PC-9 (cell line): ENCODE data around the gene JMJD1C.

ENCODE experiments used
- EZH2 ChIP-seq: fragments of 200-600 bp; sonication (generic); IDR thresholded peaks from 2 replicates; pipeline ENCODE4 v1.8.0; 2017; ENCODE audit warnings: antibody characterized with exemption, low read depth
- TF ChIP-seq, protein P1 (sequence below): fragments of 200-600 bp; sonication (generic); conservative IDR thresholded peaks from 2 replicates; pipeline ENCODE4 v1.6.1; 2017; ENCODE audit warnings: mixed run types, antibody characterized with exemption, mild to moderate bottlenecking, moderate library complexity

DNA sequence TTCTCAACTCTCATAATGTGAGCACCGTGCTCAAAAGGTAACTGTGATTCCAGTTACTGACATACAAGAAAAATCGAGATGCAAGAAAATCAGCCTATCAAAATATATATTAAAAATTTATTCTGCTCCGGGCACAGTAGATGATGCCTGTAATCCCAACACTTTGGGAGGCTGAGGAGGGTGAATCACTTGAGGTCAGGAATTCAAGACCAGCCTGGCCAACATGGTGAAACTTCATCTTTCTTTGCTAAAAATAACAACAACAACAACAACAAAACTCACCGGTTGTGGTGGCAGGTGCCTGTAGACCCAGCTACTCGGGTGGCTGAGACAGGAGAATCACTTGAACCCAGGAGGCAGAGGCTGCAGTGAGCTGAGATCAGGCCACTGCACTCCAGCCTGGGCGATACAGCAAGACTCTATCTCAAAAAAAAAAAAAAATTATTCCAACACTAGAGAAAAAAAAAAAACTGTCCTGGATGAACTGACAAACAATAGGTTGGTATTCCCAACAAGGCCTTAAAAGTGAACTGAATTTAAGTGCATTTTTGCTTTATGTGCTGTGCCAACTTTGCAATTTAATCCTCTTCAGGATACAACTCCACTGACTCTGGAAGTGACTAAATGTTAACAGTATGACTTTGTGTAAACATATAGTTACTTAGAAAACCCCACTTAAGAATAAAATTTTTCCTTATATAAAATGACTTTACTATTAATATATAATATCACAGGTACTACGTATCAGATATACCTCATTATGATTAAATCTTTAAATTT is 51.1 kb downstream of the JMJD1C start:
- TF ChIP-seq, protein P1, sequence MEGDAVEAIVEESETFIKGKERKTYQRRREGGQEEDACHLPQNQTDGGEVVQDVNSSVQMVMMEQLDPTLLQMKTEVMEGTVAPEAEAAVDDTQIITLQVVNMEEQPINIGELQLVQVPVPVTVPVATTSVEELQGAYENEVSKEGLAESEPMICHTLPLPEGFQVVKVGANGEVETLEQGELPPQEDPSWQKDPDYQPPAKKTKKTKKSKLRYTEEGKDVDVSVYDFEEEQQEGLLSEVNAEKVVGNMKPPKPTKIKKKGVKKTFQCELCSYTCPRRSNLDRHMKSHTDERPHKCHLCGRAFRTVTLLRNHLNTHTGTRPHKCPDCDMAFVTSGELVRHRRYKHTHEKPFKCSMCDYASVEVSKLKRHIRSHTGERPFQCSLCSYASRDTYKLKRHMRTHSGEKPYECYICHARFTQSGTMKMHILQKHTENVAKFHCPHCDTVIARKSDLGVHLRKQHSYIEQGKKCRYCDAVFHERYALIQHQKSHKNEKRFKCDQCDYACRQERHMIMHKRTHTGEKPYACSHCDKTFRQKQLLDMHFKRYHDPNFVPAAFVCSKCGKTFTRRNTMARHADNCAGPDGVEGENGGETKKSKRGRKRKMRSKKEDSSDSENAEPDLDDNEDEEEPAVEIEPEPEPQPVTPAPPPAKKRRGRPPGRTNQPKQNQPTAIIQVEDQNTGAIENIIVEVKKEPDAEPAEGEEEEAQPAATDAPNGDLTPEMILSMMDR = no peak
- TF ChIP-seq EZH2 = no peak
